ENCODE results near the gene ORM1.
A peak's percentile ranks its signal among the peaks of the same experiment; 100 is the strongest.

The ORM1 gene

DNA sequence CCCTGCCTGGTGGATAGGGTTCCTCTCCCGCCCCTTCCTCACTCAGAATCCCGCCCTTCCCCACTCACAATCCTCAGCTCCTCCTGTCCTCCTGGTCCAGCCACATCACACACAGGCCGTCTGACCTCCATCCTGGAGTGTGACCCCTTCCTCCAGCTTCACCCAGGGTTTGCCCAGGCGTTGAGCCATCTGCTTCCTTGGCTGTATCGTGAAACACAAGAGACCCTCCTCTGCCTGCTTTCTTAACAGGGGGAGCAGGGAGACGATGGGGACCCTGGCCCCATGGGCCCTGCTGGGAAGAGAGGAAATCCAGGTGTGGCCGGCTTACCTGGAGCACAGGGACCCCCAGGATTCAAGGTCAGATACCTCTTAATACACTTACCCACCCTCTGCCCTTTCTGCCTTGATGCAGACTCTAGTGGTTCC is 32.3 kb upstream of the ORM1 start:
- TF ChIP-seq, protein P1, sequence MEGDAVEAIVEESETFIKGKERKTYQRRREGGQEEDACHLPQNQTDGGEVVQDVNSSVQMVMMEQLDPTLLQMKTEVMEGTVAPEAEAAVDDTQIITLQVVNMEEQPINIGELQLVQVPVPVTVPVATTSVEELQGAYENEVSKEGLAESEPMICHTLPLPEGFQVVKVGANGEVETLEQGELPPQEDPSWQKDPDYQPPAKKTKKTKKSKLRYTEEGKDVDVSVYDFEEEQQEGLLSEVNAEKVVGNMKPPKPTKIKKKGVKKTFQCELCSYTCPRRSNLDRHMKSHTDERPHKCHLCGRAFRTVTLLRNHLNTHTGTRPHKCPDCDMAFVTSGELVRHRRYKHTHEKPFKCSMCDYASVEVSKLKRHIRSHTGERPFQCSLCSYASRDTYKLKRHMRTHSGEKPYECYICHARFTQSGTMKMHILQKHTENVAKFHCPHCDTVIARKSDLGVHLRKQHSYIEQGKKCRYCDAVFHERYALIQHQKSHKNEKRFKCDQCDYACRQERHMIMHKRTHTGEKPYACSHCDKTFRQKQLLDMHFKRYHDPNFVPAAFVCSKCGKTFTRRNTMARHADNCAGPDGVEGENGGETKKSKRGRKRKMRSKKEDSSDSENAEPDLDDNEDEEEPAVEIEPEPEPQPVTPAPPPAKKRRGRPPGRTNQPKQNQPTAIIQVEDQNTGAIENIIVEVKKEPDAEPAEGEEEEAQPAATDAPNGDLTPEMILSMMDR (conservative IDR thresholded peaks at IDR 0.05; ENCODE audit: low read depth) = no peak
- ChIA-PET POLR2A (ENCODE audit: low non-redundant PET) (no interaction called here), CTCF (interaction anchor here (0.6 to 8.8 kb wide), 44 partner anchors 9 to 766 kb away, joined by 3 to 137 read pairs (median 5); partner anchors contain the start of genes COL27A1 and KIF12)
- no peak for DNase-seq (ENCODE audit: low spot score)
- H3K27ac ChIP-seq = peak overlapping the region; percentile 85

DNA sequence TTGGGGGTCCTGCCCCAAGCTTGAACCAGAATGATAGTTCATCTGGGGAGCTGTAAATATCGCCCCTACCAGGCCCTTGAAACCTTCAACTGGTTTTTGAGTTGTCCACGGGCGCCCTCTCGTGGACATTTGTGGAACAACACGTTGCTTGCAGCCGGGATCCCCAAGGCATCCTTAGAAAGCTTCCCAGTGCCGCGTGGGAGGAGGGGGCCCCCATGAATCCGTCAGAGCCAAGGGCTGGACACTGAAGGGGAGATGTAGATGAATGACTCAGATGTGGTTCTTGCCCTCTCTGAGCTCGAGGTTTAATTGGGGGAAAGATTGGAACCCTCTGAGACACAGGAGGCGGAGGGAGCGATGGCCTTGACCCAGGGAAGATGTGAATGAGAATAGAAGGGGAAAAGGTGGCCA is 31.8 kb upstream of the ORM1 start:
- CTCF ChIA-PET = interaction anchor here (0.5 to 8.8 kb wide), 60 partner anchors 9 to 1414 kb away, joined by 3 to 137 read pairs (median 4); partner anchors contain the start of genes COL27A1 and KIF12

DNA sequence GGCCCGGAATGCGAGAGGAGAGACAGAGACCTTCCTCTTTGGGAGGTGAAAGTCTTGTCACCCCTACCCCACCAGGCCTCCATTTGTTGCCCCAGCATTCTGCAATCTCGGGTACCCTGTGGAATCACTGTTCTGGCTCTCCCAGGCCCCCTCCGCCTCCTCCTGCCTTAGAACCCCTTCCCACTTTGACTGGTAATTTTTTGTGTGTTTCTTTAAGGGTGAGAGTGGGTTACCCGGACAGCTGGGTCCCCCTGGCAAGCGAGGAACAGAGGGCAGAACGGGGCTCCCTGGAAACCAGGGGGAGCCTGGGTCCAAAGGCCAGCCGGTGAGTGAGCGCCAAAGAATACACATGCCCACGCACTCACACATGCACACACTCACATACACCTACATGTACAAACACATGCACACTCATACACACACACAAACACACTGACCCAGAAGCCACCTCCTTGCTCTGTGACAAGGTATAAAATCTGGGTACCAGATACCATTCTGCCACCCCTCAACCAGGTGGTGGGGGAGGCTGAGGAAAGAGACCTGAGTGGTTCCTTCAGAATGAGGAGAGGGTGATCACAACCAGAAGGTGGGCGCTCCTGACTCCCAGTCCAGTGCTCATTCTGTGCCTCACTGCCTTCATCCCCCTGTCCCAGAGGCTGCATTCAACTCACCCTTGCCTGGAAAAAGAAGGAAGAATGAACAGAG is 30.9 kb upstream of the ORM1 start:
- TF ChIP-seq, protein P1 (conservative IDR thresholded peaks at IDR 0.05; ENCODE audit: low read depth) = no peak
- DNase-seq (ENCODE audit: low spot score) = no peak
- CTCF ChIA-PET = interaction anchor here (0.7 to 8.8 kb wide), 13 partner anchors 41 to 430 kb away, joined by 3 to 137 read pairs (median 6); partner anchors contain the start of genes COL27A1 and KIF12

More for the DNA sequence above, 31.8 kb upstream of the ORM1 start:
- TF ChIP-seq, protein P1 (conservative IDR thresholded peaks at IDR 0.05; ENCODE audit: low read depth) = peak; percentile 98
- peak; percentile 81 for DNase-seq (ENCODE audit: low spot score)
- POLR2A ChIA-PET (ENCODE audit: low non-redundant PET) = no interaction called here
- H3K27ac ChIP-seq = no peak overlapping the region

DNA sequence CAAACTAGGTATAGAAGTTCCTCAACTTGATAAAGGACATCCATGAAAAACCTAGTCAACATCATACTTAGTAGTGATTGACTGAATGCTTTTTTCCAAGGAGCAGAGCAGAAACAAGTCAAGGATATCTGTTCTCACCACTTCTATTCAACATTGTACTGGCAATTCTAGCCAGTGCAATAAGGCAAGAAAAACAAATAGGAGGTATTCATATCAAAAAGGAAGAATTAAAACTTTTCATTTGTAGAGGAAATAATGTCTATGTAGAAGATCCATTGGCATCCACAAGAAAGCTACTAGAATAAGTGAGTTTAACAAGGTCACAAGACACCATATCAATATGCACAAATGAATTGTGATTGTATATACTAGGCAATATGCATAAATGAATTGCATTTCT is 28.2 kb upstream of the ORM1 start:
- ChIA-PET CTCF (interaction anchor here (8.8 kb wide), 1 partner anchor 138 kb away, joined by 137 read pairs; the partner anchor contains the start of gene COL27A1), POLR2A (ENCODE audit: low non-redundant PET) (no interaction called here)
- DNase-seq (ENCODE audit: low spot score) = no peak
- H3K27ac ChIP-seq = no peak overlapping the region
- TF ChIP-seq, protein P1 (conservative IDR thresholded peaks at IDR 0.05; ENCODE audit: low read depth) = no peak

More for the DNA sequence above, 30.9 kb upstream of the ORM1 start:
- POLR2A ChIA-PET (ENCODE audit: low non-redundant PET) = no interaction called here
- H3K27ac ChIP-seq = no peak overlapping the region

DNA sequence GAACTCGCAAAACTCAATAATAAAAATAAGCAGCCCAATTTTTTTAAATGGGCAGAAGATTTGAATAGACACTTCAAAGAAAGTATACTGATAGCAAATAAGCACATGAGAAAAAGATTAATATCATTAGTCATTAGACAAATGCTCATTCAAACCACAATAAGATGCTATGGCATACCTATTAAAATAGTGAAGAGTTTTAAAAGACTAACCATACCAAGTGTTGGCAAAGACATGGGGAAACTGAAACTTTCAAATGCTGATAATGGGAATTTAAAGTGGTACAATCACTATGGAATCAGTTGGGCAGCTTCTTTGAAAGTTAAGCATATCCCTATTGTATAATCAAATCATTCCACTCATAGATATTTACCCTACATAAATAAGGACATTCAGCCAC is 26.6 kb upstream of the ORM1 start:
- H3K27ac ChIP-seq = no peak overlapping the region
- TF ChIP-seq, protein P1 (conservative IDR thresholded peaks at IDR 0.05; ENCODE audit: low read depth) = no peak
- DNase-seq (ENCODE audit: low spot score) = no peak
- CTCF ChIA-PET = no interaction called here
- POLR2A ChIA-PET (ENCODE audit: low non-redundant PET) = no interaction called here

DNA sequence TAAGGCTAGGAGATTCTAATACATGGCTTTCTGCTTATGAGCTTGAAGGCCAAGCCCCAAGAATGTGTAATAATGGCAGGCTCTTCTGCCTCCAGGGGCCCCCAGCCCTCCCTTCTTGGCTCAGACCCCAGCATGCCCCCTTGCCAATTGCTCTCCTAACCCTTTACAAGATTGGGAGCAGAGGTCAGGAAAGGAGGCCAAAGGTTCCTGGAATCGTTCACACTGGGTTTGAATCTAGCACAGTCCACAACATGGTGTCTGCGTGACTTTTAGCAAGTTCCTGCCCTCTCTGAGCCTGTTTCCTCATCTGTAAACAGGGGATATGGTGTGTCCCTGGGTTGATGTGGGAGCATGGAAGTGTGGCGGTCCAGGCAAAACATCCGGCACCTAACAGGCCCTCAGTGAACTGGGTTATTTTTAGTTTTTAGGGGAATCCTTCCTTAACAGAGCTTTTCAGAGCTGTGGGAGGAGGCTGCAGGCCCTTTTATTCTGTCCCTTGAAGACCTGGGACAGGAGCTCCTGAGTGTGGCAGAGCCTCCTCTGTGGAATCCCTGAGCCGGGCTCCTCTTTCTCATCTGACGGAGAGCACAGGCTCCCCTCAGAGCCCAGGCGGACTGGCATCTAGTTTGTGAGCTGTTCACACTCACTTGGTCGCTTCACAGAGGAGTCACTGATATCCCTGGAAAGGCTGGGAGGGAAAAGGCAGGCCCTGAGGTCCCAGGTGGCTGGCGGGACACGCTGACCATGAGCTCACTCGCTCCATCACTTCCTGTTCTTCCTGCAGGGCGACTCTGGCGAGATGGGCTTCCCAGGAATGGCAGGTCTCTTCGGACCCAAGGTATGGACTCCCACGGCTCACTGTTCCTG is 23.4 kb upstream of the ORM1 start:
- TF ChIP-seq, protein P1 (conservative IDR thresholded peaks at IDR 0.05; ENCODE audit: low read depth) = no peak
- CTCF ChIA-PET = interaction anchor here (0.6 to 2.8 kb wide), 3 partner anchors 9 to 191 kb away, joined by 3 to 15 read pairs (median 15); no protein-coding TSS in a partner anchor
- H3K27ac ChIP-seq = no peak overlapping the region
- DNase-seq (ENCODE audit: low spot score) = no peak
- POLR2A ChIA-PET (ENCODE audit: low non-redundant PET) = no interaction called here

Data from RWPE1 (cell line).